A549 (cell line): Measurements from ENCODE around the gene BPI.

Source experiments
- CBX2 ChIP-seq: fragments of 200-600 bp; sonication (generic); IDR thresholded peaks from 2 replicates; pipeline ENCODE4 v1.6.1; 2016; ENCODE audit warnings: low read depth, mild to moderate bottlenecking, borderline replicate concordance
- CTCF ChIP-seq: fragments of >200 bp; sonication (Bioruptor Twin); formaldehyde crosslinking; IDR thresholded peaks from 3 replicates; pipeline ENCODE4 v1.5.1; 2016
- EP300 ChIP-seq, 2 experiments: fragments of >200 bp; sonication (Bioruptor Twin); formaldehyde crosslinking; IDR thresholded peaks; 2 replicates in 1 of 2; 3 replicates in 1 of 2; pipeline ENCODE4 v1.6.1; 2016 to 2017
- HMGXB4 ChIP-seq: fragments of 250-450 bp; sonication (Bioruptor Pico); IDR thresholded peaks from 2 replicates; pipeline ENCODE4 v1.5.0; 2021; ENCODE audit warnings: mild to moderate bottlenecking, moderate library complexity, borderline replicate concordance
- JUN ChIP-seq, 2 experiments: fragments of >200 bp; sonication (Bioruptor Twin); formaldehyde crosslinking; IDR thresholded peaks; 2 replicates in 1 of 2; 3 replicates in 1 of 2; pipeline ENCODE4 v1.6.1; 2016 to 2017
- KDM1A ChIP-seq: fragments of 200-600 bp; sonication (generic); IDR thresholded peaks from 2 replicates; pipeline ENCODE4 v1.6.1; 2016; ENCODE audit warnings: low read depth, mild to moderate bottlenecking
- MAX ChIP-seq: IDR thresholded peaks from 2 replicates; pipeline ENCODE4 v1.6.1; 2012
- MYC ChIP-seq: IDR thresholded peaks from 2 replicates; pipeline ENCODE4 v1.6.1; 2012; ENCODE audit warnings: mild to moderate bottlenecking, inconsistent platforms, low read length, improper control_type of control experiment, borderline replicate concordance
- SMC3 ChIP-seq: fragments of >200 bp; sonication (Bioruptor Twin); formaldehyde crosslinking; IDR thresholded peaks from 3 replicates; pipeline ENCODE4 v1.6.1; 2018; ENCODE audit warnings: inconsistent platforms
- USF2 ChIP-seq: fragments of 450-650 bp; IDR thresholded peaks from 2 replicates; pipeline ENCODE4 v1.6.1; 2014; ENCODE audit warnings: antibody characterized with exemption
- ZC3H11A ChIP-seq: fragments of 450-650 bp; IDR thresholded peaks from 2 replicates; pipeline ENCODE4 v1.6.1; 2014; ENCODE audit warnings: antibody characterized with exemption, mild to moderate bottlenecking

- TF ChIP-seq CTCF (no peak), EP300 (IDR thresholded peaks at IDR 0.05) (no peak), CBX2 (no peak), JUN (IDR thresholded peaks at IDR 0.05) (no peak), USF2 (no peak), SMC3 (no peak), HMGXB4 (CRISPR knock-in tag) (no peak), MAX (no peak), KDM1A (no peak), MYC (no peak), ZC3H11A (no peak)
Measured at GRCh38 chr20:38278131-38278530, 25.8 kb upstream of the BPI start.
